ENCODE measurements around the gene HECW1.

The HECW1 gene

GRCh38 chr7:43265139-43265538 is 152.7 kb downstream of the HECW1 start:
- DNase-seq (ENCODE audit: low read depth) = no peak

GRCh38 chr7:43273939-43274719 is 161.7 kb downstream of the HECW1 start:
- no peak for DNase-seq (ENCODE audit: low read depth)

DNA sequence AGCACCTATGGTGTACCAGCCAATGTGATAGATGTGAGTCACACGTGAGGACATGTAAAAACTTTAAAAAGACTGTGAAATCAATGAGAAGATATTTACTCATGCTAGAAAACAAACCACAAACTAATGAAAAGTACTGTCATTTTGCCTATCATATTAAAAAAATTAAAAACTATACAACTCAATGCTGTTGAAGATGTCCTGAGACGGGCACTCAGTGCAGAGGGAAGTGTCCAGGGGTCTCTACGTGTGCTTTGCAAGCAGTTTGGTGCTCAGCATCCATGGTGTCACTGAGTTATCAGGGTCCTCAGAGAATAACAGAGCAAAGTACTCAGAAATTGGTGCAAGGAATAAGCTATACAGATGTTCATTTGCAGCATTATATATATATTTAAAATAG is 162.3 kb downstream of the HECW1 start:
- no peak for DNase-seq (ENCODE audit: low read depth)

GRCh38 chr7:43276547-43276946 is 164.1 kb downstream of the HECW1 start:
- no peak for DNase-seq (ENCODE audit: low read depth)

DNA sequence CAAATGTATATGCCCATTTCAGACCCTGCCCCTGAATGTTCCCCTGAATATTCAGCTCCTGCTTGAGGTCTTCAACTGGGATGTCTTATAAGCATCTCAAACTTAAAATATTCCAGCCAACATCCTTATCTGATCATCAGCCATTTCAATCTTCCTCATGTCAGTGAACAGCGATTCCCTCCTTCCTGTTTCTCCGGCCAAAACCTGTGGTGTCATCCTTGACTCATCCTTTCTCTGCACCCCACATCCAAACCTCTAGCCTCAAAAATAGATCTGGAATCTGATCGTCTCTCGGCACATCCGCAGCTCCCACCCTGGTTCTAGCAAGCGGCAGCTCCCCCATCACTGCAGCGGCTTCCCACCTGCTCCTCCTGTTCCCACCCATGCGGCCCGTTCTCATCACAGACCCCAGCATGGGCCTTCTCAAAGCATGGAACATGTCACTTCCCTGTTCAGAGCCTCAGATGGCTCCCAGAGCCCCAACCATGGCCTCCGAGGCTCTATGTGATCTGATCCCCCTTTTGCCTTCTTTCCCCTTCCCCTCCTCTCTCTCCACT is 165.7 kb downstream of the HECW1 start:
- DNase-seq (ENCODE audit: low read depth) = no peak

DNA sequence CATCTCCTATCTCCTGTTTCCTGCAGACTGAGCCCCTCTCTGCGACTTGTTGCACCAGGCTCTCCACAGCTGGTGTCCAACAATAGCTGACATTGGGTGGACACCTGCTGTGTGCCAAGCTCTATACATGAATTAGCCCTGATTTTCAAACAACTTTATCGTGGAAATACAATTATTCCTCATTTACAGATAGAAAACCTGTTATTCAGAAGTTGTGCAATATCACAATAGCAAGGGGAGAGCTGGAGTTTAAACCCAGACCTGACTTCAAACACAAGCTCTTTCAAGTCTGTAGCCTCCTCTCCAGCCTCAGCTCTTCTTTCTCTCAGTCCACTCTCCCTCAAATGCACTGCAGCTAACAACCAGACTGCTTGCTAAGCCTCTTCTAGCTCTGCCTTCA is 168.8 kb downstream of the HECW1 start:
- DNase-seq (ENCODE audit: low read depth) = no peak

DNA sequence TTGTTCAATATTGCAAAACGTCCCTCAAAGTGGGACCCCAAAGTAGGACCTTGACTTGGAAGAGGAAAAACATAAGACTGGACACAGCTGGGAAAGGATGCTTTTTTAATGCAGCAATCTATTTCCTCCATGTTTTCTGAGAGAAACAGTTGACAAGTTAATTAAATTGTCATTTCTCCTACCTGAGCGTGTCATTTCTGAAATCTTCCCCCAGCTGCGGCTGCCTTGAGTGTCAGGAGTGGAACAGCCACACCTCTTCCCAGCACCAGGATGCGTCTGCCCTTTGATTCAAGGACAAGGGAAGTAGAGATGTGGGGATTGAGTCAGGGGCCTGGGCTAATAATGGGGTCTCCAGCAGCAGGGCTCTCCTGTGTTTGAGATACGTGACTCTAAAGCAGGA is 171.3 kb downstream of the HECW1 start:
- no peak for DNase-seq (ENCODE audit: low read depth)

DNA sequence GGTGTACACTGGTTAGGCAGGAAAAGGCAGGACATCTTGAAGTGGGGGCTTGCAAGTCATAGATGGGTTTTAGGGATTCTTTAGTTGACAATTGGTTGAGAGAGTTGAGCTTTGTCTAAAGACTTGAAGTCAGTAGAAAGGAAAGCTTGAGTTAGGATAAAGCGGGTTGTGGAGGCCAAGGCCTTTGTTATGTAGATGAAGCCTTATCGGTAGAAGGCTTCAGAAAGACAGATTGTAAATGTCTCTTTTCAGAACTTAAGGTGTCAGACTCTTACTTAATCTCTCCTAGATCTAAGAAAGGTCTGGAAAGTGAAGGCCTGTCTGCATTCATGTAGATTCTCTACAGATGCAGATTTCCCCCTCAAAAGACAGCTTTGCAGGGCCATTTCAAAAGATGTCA is 177.4 kb downstream of the HECW1 start:
- no peak for DNase-seq (ENCODE audit: low read depth)

- no peak for DNase-seq (ENCODE audit: low read depth)
Observed at GRCh38 chr7:43290978-43291377, 178.5 kb downstream of the HECW1 start.

DNA sequence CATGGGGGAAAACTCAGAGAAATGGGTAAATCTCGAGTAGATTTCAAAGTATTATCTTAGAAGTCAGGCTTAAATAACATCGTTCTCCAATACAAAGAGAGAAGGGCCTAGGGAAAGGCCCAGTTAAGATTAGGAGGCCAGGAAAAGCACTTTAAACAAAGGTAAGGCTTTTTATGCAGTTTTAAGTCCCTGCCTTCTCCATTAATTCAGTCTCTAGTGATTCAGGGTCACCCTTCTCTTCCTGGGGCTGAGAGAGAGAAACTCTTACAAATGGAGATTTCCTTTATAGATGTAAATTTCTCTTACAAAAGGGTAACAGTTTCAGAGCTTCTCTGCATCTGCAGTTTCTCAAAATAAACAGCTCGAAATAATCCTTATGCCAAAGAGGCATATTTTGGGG is 179.3 kb downstream of the HECW1 start:
- DNase-seq (ENCODE audit: low read depth) = no peak

- DNase-seq (ENCODE audit: low read depth) = no peak
Observed at GRCh38 chr7:43292384-43292783, 179.9 kb downstream of the HECW1 start.

- DNase-seq (ENCODE audit: low read depth) = peak; percentile 72
Observed at GRCh38 chr7:43294080-43294630, 181.7 kb downstream of the HECW1 start.

GRCh38 chr7:43295429-43295828 is 183.0 kb downstream of the HECW1 start:
- no peak for DNase-seq (ENCODE audit: low read depth)

GRCh38 chr7:43296306-43296705 is 183.9 kb downstream of the HECW1 start:
- no peak for DNase-seq (ENCODE audit: low read depth)

GRCh38 chr7:43298617-43299016 is 186.2 kb downstream of the HECW1 start:
- DNase-seq (ENCODE audit: low read depth) = no peak

GRCh38 chr7:43300121-43300520 is 187.7 kb downstream of the HECW1 start:
- no peak for DNase-seq (ENCODE audit: low read depth)

GRCh38 chr7:43302211-43302711 is 189.8 kb downstream of the HECW1 start:
- DNase-seq (ENCODE audit: low read depth) = no peak

DNA sequence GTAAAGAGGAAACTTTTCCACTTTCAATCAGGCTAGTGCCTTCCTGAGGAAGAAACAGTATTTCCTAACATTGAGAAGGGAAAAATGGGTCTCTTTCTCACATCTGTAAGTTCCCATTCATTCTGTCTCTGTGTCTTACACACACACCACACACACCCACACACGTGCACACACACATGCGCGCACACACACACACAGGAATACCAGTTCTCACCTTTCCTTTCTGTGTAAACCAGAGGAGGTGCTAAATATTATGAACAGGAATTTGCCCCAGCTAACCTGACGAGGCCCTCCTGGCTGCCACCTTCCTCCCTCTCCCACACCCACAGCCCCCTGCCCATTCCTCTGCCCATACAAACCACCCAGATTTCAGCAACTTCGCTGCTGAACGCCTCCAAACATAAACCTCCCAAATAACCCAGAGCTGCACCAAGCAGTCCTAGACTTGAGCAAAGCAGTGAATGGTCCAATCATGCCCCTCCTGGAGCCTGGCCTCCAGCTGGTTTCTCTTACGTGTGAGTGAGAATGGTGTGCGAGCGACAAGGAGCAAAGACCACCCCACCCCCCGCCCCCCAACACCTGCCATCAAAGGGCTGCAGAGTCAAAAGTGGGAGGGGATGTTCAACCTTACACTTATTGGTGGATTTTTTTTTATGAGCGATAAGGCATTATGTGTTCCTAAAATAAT is 190.5 kb downstream of the HECW1 start:
- no peak for DNase-seq (ENCODE audit: low read depth)

DNA sequence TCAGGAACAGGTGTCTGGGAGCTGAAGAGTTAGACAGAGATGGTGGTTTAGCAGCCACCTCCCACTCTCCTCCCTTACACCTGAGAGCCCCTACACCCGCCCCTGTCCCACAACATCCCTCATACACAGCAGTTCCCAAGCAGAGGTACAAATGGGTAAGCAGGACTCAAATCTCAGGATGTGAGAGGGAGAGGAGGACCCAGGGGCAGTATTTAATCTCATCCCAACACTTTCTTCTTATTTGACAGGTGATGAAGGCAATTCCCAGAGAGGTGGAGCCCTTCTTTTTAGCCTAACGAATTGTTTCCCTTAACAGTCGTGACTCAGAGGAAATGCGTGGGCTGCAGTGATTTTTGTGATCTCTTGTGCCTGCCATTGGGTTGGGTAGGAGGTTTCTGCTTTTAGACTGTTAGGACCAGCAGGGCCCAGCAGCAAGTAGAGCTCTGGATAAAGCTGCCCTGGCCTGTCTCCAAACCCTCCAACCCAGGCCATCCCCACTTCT is 191.3 kb downstream of the HECW1 start:
- no peak for DNase-seq (ENCODE audit: low read depth)

- DNase-seq (ENCODE audit: low read depth) = no peak
Observed at GRCh38 chr7:43306404-43306803, 194.0 kb downstream of the HECW1 start.

DNA sequence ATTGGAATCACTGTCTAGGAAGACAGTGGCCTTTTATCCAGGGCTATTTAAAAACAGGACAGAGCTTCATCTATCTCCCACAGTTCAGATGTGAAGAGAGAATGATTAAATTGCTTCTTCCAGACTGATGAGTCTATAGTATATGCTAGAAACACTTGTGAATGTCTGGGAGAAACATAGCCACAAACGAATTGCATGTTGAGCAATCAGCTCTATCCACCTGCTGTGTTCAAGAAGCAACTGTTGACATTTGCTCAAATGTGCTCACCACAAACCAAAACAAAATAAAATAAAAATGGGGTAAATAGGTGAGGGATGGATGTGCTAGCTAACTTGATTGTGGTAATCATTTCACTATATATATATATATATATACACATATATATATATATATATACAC is 195.1 kb downstream of the HECW1 start:
- DNase-seq (ENCODE audit: low read depth) = no peak

- DNase-seq (ENCODE audit: low read depth) = no peak
Observed at GRCh38 chr7:43308913-43309705, 196.7 kb downstream of the HECW1 start.

Data from GM04504 (cell line).